LNCAP (cell line): ENCODE results near the gene PTPN14.

ENCODE experiments used
- TF ChIP-seq, protein P1 (sequence below): fragments of 450-650 bp; IDR thresholded peaks from 2 replicates; pipeline ENCODE4 v1.5.1; 2017; ENCODE audit warnings: mild to moderate bottlenecking

PTPN14 gene

DNA sequence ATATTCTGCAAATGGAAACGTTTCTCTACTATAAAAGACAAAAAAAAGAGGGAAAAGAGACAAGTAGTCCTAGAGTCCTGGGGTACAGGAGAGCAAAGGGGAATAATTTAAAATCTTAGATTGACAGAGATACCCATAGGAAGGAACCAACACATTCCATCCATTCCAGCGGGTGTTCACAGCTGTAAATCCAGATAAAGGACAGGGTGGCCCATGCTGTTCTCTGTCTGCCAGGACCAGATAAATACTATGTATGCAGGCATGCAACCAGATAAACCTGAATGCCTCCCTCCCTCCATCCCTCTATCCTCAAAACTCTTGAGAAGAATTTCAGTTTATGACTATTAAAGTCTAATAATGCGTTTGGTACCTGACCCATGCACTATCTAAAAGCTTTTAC is 131.8 kb downstream of the PTPN14 start:
- TF ChIP-seq, protein P1, sequence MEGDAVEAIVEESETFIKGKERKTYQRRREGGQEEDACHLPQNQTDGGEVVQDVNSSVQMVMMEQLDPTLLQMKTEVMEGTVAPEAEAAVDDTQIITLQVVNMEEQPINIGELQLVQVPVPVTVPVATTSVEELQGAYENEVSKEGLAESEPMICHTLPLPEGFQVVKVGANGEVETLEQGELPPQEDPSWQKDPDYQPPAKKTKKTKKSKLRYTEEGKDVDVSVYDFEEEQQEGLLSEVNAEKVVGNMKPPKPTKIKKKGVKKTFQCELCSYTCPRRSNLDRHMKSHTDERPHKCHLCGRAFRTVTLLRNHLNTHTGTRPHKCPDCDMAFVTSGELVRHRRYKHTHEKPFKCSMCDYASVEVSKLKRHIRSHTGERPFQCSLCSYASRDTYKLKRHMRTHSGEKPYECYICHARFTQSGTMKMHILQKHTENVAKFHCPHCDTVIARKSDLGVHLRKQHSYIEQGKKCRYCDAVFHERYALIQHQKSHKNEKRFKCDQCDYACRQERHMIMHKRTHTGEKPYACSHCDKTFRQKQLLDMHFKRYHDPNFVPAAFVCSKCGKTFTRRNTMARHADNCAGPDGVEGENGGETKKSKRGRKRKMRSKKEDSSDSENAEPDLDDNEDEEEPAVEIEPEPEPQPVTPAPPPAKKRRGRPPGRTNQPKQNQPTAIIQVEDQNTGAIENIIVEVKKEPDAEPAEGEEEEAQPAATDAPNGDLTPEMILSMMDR, result no peak

DNA sequence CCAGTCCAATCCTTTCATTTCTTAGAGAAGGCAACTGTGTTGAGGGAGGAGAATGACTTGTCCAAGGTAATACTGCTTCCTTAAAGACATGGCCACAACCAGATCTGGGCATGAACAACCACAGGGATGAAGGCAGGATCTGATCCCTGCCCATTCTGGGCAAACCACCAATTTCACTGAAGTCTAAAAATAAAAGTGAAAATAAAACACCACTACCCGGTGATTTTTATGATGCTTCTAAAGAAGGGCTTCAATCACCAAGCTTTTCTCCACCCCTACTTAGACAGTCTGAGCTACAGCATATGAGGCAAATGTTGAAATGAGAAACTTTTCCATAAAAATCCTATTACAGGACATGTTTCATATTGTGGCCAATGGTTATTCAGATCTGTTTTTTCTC is 133.0 kb downstream of the PTPN14 start:
- TF ChIP-seq, protein P1, result no peak

DNA sequence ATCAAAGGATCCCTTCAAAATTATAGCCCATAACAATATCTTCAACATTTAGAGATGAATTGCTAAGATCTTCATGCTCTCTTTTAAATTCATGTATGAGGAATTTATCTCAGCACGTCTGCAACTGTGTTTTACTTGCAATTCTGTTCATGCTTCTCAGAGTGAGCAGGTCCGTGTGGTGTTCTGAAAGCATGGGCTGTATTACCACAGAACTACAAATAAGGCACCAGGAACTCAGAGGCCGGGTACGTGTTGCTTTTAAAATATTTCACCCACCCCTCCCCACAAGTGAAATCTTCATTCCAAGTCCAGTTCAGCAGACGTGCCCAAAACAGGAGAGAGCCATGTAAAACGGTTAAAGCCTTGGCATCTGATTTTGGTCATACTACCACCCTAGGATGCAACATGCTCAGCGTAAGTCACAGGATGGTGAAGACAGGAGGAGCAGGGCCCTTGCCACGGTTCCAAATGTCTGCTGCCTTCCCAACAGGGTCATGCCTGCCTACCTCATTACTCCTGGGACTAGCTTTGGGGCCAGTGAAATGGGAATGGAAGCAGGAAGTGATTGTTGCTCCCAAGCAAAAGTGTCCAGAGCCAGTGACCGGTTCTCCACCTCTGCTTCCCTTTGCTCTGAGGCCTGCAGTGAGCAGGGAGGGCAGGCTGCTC is 133.7 kb downstream of the PTPN14 start:
- TF ChIP-seq, protein P1, result no peak

DNA sequence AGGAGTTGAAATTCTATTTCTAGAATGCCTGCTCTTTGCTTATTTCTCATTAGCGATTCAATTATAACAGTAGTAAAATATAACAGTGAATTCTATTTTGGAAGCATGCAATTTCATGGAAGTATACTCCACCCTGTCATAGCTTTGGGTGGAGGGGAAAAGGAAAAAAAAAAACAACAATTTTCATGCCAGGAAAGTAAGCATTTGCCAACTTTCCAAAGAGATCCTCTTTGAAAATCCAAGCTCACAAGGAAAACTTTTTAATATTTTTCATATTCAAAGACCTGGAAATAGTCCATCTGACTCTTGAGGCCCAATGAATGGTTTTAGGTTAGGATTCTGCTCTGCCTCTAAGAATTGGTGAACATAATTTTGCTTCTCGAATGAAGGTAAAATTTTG is 134.5 kb downstream of the PTPN14 start:
- TF ChIP-seq, protein P1, result no peak

DNA sequence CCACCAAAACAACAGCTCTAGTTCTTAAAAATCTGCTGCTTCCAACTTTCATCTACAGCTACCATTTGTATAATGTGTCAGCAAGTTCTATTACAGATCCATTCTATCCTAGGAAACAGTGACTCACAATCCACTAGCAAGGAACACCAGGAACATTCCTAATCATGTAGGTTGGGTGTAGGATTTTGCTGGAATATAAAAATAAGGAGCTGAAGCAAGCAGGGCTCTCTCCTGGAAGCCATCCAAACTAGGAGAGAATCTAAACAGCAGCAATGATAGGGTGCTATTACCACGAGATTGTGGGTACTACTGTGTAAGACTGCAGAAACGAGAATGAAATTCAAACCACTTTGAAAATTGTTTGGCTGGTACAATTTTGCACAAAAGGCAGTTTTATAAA is 135.0 kb downstream of the PTPN14 start:
- TF ChIP-seq, protein P1, result no peak

DNA sequence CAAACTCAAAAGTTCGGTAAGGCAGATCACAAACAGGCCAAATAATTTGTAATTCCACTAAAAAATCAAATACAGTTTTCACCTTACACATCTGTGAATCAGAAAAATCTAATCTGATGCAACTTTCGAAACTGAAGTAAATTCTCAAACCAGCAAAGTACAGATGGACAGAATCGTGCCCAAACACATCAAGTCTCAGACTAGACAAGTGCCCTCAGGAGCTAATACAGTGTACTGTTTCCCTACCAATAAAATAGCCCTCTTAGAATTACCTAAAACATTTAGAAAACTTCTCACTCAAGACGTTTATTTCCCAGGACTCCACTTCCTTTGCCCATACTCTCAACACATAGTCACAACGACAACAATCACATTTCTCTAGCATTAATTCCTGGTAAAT is 136.3 kb downstream of the PTPN14 start:
- TF ChIP-seq, protein P1, result no peak

DNA sequence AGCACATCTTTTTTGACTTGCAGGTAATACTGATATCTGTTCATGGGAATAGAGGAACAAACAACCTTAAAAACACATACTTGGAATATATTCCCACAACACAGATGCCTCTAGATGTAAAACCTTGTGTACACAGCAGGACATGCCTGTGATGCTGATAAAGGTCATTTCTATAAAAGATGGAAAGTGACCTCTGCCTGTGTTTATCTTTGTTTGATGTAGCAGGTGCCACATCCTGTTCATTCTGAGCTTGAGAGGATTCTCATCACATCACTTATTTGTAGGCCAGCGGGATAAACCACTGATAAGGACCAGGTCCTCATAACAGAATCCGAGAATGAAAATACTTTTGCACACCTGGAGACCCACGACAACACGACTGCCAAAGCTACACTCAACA is 136.7 kb downstream of the PTPN14 start:
- TF ChIP-seq, protein P1, result no peak

DNA sequence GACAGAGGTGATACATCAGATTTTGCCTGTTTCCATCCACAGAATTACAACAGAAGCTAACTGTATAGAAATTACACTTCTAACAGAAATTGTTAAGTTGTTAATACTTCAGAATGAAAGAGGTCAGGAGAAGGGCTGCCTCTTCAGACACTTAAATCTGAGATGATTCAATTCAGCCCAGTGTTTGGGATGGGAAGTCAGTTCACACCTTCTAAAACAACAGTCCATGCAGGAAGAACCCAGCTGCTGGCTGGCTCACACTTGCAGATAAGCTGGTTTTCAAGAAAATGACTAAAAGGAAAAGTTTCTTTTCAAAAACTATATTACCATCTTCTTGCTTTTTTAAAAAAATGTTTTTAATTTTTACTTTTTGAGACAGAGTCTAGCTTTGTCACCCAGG is 138.1 kb downstream of the PTPN14 start:
- TF ChIP-seq, protein P1, result no peak
